Measurements from ENCODE around the gene LSM7.

Gene LSM7

DNA sequence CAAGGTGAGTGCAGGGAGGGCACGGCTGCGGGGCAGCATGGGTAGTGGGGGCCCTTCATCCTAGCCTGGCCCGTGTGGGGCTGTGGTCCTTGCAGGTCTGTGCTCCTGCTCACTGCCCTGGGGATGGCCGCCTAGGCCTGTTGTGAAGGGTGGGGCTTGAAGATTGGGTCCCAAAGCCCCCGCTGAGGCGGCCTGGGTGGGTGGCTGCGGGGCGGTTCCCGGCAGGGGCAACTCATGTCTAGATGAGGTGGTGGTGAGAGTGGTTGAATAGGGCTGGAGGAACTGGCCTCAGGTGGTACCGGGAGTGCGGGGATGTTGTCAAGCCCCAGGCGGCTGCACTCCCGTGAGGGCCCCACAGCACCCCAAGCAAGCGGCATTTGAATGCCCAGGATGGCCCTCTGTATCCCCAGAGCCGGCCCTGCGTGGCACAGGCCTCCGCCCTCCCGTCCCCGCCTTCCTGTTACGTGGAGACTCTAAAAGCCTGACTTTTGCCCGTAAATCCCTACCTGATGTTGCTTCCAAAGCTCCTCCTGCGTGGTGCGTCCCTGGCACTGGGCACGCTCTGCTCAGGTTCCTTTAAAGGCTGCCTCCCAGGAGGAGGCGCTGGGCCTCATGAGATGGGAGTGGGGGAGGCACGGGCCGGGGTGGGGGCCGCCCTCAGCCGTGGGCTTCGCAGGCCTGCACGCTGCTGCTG is 15.1 kb upstream of the LSM7 start:
- TF ChIP-seq, protein P1, sequence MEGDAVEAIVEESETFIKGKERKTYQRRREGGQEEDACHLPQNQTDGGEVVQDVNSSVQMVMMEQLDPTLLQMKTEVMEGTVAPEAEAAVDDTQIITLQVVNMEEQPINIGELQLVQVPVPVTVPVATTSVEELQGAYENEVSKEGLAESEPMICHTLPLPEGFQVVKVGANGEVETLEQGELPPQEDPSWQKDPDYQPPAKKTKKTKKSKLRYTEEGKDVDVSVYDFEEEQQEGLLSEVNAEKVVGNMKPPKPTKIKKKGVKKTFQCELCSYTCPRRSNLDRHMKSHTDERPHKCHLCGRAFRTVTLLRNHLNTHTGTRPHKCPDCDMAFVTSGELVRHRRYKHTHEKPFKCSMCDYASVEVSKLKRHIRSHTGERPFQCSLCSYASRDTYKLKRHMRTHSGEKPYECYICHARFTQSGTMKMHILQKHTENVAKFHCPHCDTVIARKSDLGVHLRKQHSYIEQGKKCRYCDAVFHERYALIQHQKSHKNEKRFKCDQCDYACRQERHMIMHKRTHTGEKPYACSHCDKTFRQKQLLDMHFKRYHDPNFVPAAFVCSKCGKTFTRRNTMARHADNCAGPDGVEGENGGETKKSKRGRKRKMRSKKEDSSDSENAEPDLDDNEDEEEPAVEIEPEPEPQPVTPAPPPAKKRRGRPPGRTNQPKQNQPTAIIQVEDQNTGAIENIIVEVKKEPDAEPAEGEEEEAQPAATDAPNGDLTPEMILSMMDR (IDR thresholded peaks at IDR 0.05) = no peak

DNA sequence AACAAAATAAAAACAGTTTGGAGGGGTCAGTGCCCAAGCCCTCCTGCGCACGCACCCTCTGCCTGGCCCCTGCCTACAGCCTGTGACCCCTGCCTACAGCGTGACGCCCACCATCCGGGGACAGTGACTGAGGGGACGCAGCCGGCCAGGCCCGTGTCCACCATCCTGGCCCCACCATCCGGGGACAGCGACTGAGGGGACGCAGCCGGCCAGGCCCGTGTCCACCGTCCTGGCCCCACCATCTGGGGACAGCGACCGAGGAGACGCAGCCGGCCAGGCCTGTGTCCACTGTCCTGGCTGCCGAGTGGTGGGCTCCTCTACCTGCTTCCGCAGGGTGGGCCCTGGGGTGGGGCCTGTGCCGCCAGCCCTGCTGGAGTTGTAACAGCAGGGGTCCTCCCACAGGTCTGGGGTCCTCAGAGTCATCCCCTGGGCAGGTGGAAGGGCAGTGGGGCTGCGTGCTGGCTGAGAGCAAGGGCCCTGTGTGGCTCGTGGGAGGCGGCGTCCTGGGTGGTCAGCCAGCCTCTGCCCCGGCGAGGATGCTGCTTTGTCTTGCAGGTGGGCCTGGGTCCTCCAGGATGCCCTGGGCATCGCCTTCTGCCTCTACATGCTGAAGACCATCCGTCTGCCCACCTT is 14.4 kb upstream of the LSM7 start:
- TF ChIP-seq, protein P1 (IDR thresholded peaks at IDR 0.05) = no peak

DNA sequence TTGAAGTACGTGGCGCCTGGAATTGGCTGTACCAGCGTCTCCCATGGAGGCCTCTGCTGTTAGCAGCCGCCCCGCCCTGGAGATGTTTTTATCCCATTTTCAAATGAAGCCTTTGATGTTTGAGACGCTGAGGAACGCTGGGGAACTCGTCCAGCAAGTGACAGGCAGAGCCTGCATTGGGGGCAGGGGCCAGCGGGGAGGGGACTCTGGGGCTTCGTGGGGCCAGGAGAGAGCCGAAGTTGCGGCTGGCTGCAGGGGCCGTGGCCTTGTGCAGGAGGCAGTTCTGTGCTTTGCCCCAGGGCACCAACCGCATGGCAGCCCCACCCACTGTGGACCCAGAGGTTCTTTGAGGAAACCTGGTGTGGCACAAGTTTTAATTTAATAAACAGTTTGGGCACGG is 13.6 kb upstream of the LSM7 start:
- TF ChIP-seq, protein P1 (IDR thresholded peaks at IDR 0.05) = no peak

DNA sequence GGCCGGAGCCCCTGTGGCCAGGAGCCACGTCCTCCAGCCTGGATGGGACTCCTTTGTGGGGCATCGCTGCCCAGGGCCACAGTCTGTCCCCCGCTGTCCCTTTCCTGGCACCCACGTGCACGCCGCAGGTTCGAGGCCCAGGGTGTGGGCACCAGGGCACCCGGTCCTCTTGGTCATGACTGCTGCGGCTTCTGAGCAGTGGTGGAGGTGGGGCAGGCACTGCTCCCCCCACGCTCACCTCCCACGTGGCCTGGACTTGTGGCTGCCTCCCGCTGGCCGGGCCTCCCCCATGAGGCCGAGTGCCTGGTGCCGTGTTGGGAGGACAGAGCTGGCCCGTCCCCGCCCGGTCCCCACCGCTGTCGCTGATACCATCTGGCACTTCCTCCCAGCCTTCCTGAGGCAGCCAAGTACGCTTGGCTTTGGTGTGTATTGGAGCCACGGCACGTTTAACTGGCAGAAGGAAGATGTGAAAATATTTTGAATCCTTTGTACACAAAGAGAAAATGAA is 12.9 kb upstream of the LSM7 start:
- TF ChIP-seq, protein P1 (IDR thresholded peaks at IDR 0.05) = no peak

DNA sequence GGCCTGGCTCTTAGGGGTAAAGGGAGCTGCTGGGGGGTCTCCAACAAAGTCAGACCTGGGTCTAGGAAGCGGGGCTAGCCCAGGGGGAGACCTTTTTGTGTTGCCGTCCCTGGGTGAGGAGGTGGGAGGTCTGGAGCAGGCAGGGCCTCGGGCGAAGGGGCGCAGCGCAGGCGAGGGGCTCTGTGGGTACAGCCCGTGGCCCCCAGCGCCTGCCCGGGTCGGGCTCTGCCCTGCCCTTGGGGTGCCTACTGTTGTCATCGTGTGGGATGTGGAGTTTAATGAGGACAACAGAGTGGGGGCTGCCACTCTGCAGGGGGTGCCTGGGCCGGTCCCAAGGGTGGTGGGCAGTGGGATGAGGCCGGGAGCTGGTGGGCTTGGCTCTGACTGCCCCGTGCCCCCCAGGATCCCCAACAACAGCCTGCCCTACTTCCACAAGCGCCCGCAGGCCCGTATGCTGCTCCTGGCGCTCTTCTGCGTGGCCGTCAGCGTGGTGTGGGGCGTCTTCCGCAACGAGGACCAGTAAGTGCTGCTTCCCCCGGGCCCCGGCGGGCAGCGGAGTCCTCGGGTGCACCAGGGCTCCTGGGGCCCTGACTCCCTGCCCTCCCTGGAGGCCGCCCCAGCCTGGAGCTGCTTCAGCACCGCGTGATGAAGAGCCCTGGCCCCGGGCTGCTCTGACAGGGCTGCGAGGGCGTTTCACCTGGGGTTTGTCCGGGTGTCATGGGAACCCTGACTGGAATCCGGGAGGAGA is 12.3 kb upstream of the LSM7 start:
- TF ChIP-seq, protein P1 (IDR thresholded peaks at IDR 0.05) = no peak

DNA sequence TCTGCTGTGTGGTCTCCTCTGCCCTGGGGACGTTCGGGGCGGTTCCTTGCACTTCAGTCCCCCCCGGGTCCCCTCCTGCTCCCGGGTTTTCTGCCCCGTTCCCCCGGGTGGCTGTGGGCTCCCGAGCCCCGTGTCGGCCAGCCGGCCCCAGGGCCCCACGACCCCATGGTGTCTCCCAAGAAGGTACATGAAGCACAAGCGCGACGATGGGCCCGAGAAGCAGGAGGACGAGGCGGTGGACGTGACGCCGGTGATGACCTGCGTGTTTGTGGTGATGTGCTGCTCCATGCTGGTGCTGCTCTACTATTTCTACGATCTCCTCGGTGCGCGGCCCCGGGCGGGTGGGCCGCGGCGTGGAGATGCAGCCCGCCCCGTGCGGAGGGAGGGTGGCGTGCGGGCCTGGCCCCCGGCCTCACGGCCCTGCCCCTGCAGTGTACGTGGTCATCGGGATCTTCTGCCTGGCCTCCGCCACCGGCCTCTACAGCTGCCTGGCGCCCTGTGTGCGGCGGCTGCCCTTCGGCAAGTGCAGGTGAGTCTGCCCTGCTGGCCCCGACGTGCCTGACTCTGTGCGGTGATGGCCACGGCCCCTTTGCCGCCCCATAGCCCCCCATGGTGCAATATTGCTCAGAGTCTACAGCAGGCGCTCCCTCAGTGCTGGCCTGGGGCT is 11.4 kb upstream of the LSM7 start:
- TF ChIP-seq, protein P1 (IDR thresholded peaks at IDR 0.05) = no peak

All from LNCAP (cell line).